Lower lobe of right lung (tissue), 2 donors: ENCODE measurements around the gene NCAPD3. TPM values are rescaled to one million over a fixed set of nuclear protein-coding genes. Genes with fewer than 3 reads are reported as not detected.

Experiments used
- ATAC-seq, 2 donors: fragments of 200-7000 bp; cut with Tn5 transposase; one replicate each; pipeline ENCODE4 v1.9.1; 2020 to 2022; ENCODE audit warnings: mild to moderate bottlenecking in 2 of 2, moderate library complexity in 2 of 2
- DNase-seq: peaks from one replicate; pipeline ENCODE4 v3.0.0-alpha.2; 2020
- H3K27ac ChIP-seq: fragments of 200-600 bp; one replicate; pipeline ENCODE4 v1.8.0; 2022
- H3K27me3 ChIP-seq: fragments of 200-600 bp; one replicate; pipeline ENCODE4 v1.8.0; 2022; ENCODE audit warnings: low read depth
- H3K36me3 ChIP-seq: fragments of 200-600 bp; one replicate; pipeline ENCODE4 v1.8.0; 2022; ENCODE audit warnings: mild to moderate bottlenecking
- H3K4me1 ChIP-seq: fragments of 200-600 bp; one replicate; pipeline ENCODE4 v1.8.0; 2022
- H3K4me3 ChIP-seq: fragments of 200-600 bp; one replicate; pipeline ENCODE4 v1.8.0; 2022; ENCODE audit warnings: mild to moderate bottlenecking
- H3K9me3 ChIP-seq: fragments of 200-600 bp; one replicate; pipeline ENCODE4 v1.8.0; 2022
- CTCF ChIP-seq: fragments of 200-600 bp; IDR thresholded peaks from one replicate; pipeline ENCODE4 v1.8.0; 2022; ENCODE audit warnings: antibody characterized with exemption, mild to moderate bottlenecking
- intact Hi-C: fragments of 100-400 bp; cut with DNase I; formaldehyde crosslinking; loops from one replicate; pipeline ENCODE4 v1.11.0; 2022
- total RNA-seq: library from RNA; stranded (reverse); fragmentation: NEBNext Ultra II Directional; extraction: Animal tissue kit (Norgen Biotek cat#: 25700); gene quantifications from one replicate; pipeline ENCODE4 v1.2.1, GENCODE V29; 2021
- donor health status: DM: no; HTN: yes; CAD: no; lungs with severe emphysema.

NCAPD3 gene
- total RNA-seq, 1 donor from 2014 or later, result 17.6 TPM

- no peak overlapping the region for H3K4me3 ChIP-seq
- H3K27me3 ChIP-seq, result peaks cover 51% of the 10 kb centered on the region
- no peak overlapping the region for H3K27ac ChIP-seq
- no peak for TF ChIP-seq CTCF
- peaks cover 25% of the 10 kb centered on the region for H3K4me1 ChIP-seq
- intact Hi-C loops, result no loop called here
- no peak for DNase-seq
- ATAC-seq, result no peak
- H3K36me3 ChIP-seq, result peaks cover 1% of the 10 kb centered on the region
- no peaks in the 10 kb centered on the region for H3K9me3 ChIP-seq
Measured at GRCh38 chr11:134270250-134270714, 46.5 kb upstream of the NCAPD3 start.

- Histone ChIP-seq H3K4me1 (peaks cover 24% of the 10 kb centered on the region), H3K27ac (no peak overlapping the region), H3K27me3 (peaks cover 28% of the 10 kb centered on the region), H3K36me3 (peaks cover 18% of the 10 kb centered on the region), H3K4me3 (no peak overlapping the region), H3K9me3 (no peaks in the 10 kb centered on the region)
- no peak for ATAC-seq
- no peak for DNase-seq
- TF ChIP-seq CTCF, result no peak
- intact Hi-C loops, result no loop called here
Measured at GRCh38 chr11:134267966-134268365, 44.2 kb upstream of the NCAPD3 start.

GRCh38 chr11:134267461-134267860 is 43.7 kb upstream of the NCAPD3 start:
- intact Hi-C loops, result no loop called here
- H3K4me1 ChIP-seq, result peaks cover 24% of the 10 kb centered on the region
- DNase-seq, result no peak
- no peak for TF ChIP-seq CTCF
- no peak overlapping the region for H3K4me3 ChIP-seq
- no peak overlapping the region for H3K27ac ChIP-seq
- H3K36me3 ChIP-seq, result peaks cover 23% of the 10 kb centered on the region
- H3K9me3 ChIP-seq, result no peaks in the 10 kb centered on the region
- peaks cover 23% of the 10 kb centered on the region for H3K27me3 ChIP-seq
- no peak for ATAC-seq

GRCh38 chr11:134266841-134267251 is 43.1 kb upstream of the NCAPD3 start:
- peaks cover 17% of the 10 kb centered on the region for H3K27me3 ChIP-seq
- H3K27ac ChIP-seq, result peak overlapping the region; percentile 61
- TF ChIP-seq CTCF, result no peak
- peaks cover 29% of the 10 kb centered on the region for H3K36me3 ChIP-seq
- no peak overlapping the region for H3K4me3 ChIP-seq
- H3K4me1 ChIP-seq, result peaks cover 24% of the 10 kb centered on the region
- peak; percentile 79 to 92 for ATAC-seq
- intact Hi-C loops, result no loop called here
- DNase-seq, result no peak
- H3K9me3 ChIP-seq, result no peaks in the 10 kb centered on the region

GRCh38 chr11:134266440-134266839 is 42.7 kb upstream of the NCAPD3 start:
- Histone ChIP-seq H3K36me3 (peaks cover 33% of the 10 kb centered on the region), H3K27ac (peak overlapping the region; percentile 61), H3K4me1 (peaks cover 24% of the 10 kb centered on the region), H3K9me3 (no peaks in the 10 kb centered on the region), H3K4me3 (no peak overlapping the region), H3K27me3 (peaks cover 13% of the 10 kb centered on the region)
- intact Hi-C loops, result no loop called here
- peak; percentile 11 to 50 for ATAC-seq
- DNase-seq, result no peak
- no peak for TF ChIP-seq CTCF
